Right cardiac atrium (tissue), 5 donors: Measurements from ENCODE around the gene DTNB. TPM values are rescaled to one million over a fixed set of nuclear protein-coding genes. Genes with fewer than 3 reads are reported as not detected.

Experiments used
- ATAC-seq, 2 donors: fragments of 200-7000 bp; cut with Tn5 transposase; one replicate each; pipeline versions ENCODE4 v1.8.0 to v1.9.1; 2020; ENCODE audit warnings: moderate library complexity in 2 of 2, mild to moderate bottlenecking in 1 of 2
- DNase-seq, 3 donors: peaks; one replicate each; pipeline ENCODE4 v3.0.0-alpha.2; 2020
- H3K27ac ChIP-seq: one replicate; pipeline ENCODE4 v1.5.1; 2013; ENCODE audit warnings: mild to moderate bottlenecking, low read length, control low read depth, moderate library complexity
- H3K27me3 ChIP-seq: one replicate; pipeline ENCODE4 v1.6.1; 2013; ENCODE audit not compliant: control insufficient read depth, insufficient read depth
- H3K4me1 ChIP-seq: one replicate; pipeline ENCODE4 v1.6.1; 2013; ENCODE audit warnings: low read length; ENCODE audit not compliant: control insufficient read depth, insufficient read depth
- H3K4me3 ChIP-seq: one replicate; pipeline ENCODE4 v1.5.1; 2013; ENCODE audit warnings: low read length, control low read depth
- H3K9me3 ChIP-seq: one replicate; pipeline ENCODE4 v1.6.1; 2013; ENCODE audit warnings: low read length; ENCODE audit not compliant: control insufficient read depth
- WGBS: extraction: QIAGEN DNeasy Blood & Tissue Kit; methylation state at CpG from one replicate; pipeline ENCODE4 v1.1.7; 2013; 5-methylcytosine and 5-hydroxymethylcytosine counted together
- intact Hi-C, 4 donors: fragments of 100-400 bp; cut with DNase I; formaldehyde crosslinking; loops; one replicate each; pipeline versions ENCODE4 v1.11.0 to v1.14.0; 2022 to 2023
- polyA plus RNA-seq: library from polyadenylated mRNA; stranded (reverse); fragments of 200-250 nt; gene quantifications from one replicate; pipeline ENCODE4 v1.2.3, GENCODE V29; 2013
- total RNA-seq, 4 donors: library from RNA; stranded (reverse); fragmentation: NEBNext Ultra II Directional; extraction: Animal tissue kit (Norgen Biotek cat#: 25700); gene quantifications; one replicate each; pipeline ENCODE4 v1.2.1, GENCODE V29; 2021
- donor health status: healthy with polysubstance abuse.
- donor health status: DM: no; HTN: yes; CAD: no.
- donor health status: DM: no; HTN: no; CAD: no.
- donor health status: DM: no; HTN: yes; CAD: no; lungs with severe emphysema.
- donor health status: DM: yes; HTN: yes; CAD: no.

DTNB gene
- total and polyA plus RNA-seq, 5 donors = 3.6 to 8.1 (median 6.0) TPM

- Histone ChIP-seq H3K27ac (no peak overlapping the region), H3K9me3 (no peaks in the 10 kb centered on the region), H3K4me3 (no peak overlapping the region), H3K4me1 (no peaks in the 10 kb centered on the region), H3K27me3 (no peaks in the 10 kb centered on the region)
- 78% methylated on average over 7 of the region's 7 CpGs for WGBS
- DNase-seq = no peak
- ATAC-seq = no peak
- intact Hi-C loops = no loop called here
These were observed 326.1 kb downstream of the DTNB start for GRCh38 chr2:25347205-25347815.

- DNase-seq (no peak), ATAC-seq (no peak)
- WGBS = 77% methylated on average over 21 of the region's 21 CpGs
- H3K4me1 ChIP-seq = peaks cover 5% of the 10 kb centered on the region
- no peaks in the 10 kb centered on the region for H3K27me3 ChIP-seq
- no peaks in the 10 kb centered on the region for H3K9me3 ChIP-seq
- H3K4me3 ChIP-seq = no peak overlapping the region
- intact Hi-C loops = loop anchor here in 1 of 4 donors (2.0 kb wide), 1 partner anchor 31 kb away; no protein-coding TSS in a partner anchor
- H3K27ac ChIP-seq = no peak overlapping the region
These were observed 330.1 kb downstream of the DTNB start for GRCh38 chr2:25343187-25343825.

DNA sequence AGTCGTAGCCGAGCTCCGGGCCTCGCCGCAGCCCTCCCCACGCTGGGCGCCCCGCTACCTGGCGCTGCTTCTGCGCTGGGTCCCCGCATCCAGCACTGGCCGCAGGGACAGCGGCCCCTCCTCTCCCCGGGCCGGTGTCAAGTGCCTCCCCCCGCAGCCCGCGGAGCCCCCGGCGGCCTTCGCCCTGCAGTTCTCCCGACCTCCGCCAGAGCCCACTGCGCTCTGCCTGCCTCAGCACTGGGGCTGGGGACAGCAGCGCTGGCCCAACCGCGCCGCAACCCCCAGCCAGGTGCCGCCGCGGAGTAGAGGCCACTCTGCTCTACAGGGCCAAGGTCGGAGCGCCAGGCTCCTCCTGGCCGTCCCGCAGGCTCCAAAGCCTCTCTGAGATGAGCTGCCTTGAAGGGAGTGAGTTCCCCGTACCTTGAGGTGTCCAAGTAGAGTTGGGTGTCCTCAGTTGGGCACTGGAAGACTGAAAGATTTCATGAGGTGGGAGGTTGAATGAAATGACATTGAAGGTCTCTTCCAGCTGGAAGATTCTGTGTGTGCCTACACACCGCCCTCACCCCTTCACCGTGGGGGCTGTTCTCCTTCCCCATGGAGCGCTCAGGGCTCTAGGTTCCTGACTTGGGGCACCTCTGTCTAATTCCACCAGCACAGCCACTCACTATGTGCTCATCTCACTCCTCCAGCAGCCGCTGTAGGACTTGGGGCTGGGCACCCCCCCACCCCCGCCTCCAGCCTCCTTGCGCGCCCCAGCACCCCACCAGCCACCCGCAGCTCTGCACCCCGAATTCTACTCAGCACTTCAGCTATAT lies 330.8 kb downstream of the DTNB start:
- Histone ChIP-seq H3K4me1 (peaks cover 5% of the 10 kb centered on the region), H3K9me3 (no peaks in the 10 kb centered on the region), H3K4me3 (peak overlapping the region; percentile 98), H3K27me3 (no peaks in the 10 kb centered on the region), H3K27ac (peak overlapping the region; percentile 39)
- WGBS = 19% methylated on average over 45 of the region's 45 CpGs
- intact Hi-C loops = loop anchor here in 1 of 4 donors (2.0 kb wide), 1 partner anchor 32 kb away; no protein-coding TSS in a partner anchor
- peak; percentile 85 to 94 (median 92) for DNase-seq
- ATAC-seq = peak; percentile 88 to 91

DNA sequence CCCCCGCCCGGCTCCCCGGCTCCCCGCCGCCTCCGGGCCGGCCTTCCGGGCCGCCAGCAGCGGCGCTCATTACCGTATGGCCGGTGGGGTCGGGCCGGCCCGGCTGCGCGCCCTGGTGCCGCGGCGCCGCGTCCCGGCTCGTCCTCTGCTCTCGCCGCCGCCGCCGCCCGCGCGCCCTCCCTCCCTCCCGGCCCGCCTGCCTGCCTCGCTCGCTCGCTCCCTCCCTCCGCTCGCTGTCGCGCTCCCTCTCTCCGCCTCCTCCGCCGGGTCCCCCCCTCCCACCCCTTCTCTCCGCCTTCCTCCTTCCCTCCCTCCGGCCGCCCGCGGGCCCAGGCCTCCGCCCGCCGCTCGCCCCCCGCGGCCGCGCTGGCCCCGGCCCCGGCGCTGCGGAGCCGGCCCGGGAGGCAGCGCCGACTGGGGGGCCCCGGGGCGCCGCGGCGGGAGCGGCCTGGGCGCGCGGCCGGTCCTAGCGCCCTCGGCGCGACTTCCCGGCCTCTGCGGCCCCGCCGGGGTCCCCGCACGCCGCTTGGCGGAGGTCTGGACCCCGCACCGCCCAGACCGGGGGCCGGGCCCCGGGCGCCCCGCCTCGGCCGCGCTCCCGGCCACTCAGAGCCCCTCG lies 331.5 kb downstream of the DTNB start, which contains the start of gene DNMT3A:
Gene DNMT3A (minus strand): TSS at position 173 of the 619 bp plus-strand sequence. CDS start 27,941 bp downstream, outside the sequence.
- Histone ChIP-seq H3K27ac (peak within 1 kb of the TSS; percentile 39), H3K4me1 (peaks cover 6% of the 10 kb centered on the region), H3K4me3 (peak within 1 kb of the TSS; percentile 98), H3K27me3 (no peaks in the 10 kb centered on the region), H3K9me3 (no peaks in the 10 kb centered on the region)
- ATAC-seq = peak; percentile 15 to 39
- WGBS = under 1% methylated on average over 96 of the region's 100 CpGs
- intact Hi-C loops = loop anchor here in 1 of 4 donors (2.0 kb wide), 1 partner anchor 33 kb away; no protein-coding TSS in a partner anchor
- DNase-seq = peak; percentile 78 to 93 (median 92)

DNA sequence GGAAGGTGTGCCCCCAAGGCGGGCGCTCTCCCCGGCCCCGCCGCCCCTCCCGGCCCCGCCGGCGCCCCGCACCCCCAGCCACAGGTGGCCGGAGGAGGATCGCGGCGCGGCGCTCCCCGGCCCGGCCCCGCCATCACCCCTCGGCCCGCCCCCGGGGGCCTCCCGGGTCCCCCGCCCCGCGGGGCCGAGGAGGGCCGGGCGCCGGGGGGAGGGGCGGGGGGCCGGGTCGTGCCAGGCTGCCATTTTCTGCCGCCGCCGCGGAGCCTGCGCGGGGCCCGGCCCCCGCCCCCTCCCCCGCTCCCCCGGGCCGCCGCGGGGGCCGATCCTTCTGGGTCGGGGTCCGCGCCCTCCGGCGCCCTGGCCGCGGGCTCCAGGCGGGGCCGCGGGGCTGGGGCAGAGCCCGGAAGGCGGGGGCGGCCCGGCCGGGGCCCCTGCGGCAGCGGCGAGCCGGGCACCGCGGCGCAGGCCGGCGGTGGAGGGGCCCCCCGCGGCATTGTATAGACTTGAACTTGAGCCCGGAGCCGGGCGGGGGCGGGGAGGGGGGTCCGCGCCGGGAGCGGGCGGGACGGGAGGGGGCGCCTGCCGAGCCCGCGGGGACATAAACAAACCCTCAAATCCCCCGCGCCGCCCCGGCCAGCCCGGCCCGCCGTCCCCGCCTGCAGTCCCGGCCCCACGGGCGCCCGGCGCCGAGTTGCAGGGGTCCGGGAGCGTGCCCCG lies 332.2 kb downstream of the DTNB start:
- peaks cover 10% of the 10 kb centered on the region for H3K4me1 ChIP-seq
- no peaks in the 10 kb centered on the region for H3K9me3 ChIP-seq
- ATAC-seq (no peak), DNase-seq (peak; percentile 42 to 84 (median 79))
- peak overlapping the region; percentile 21 for H3K27ac ChIP-seq
- intact Hi-C loops = no loop called here
- no peaks in the 10 kb centered on the region for H3K27me3 ChIP-seq
- peak overlapping the region; percentile 98 for H3K4me3 ChIP-seq
- under 1% methylated on average over 100 of the region's 104 CpGs for WGBS

GRCh38 chr2:25340181-25340921 lies 333.0 kb downstream of the DTNB start:
- DNase-seq (peak; percentile 64 to 90 (median 83)), ATAC-seq (peak; percentile 11 to 31)
- H3K27me3 ChIP-seq = no peaks in the 10 kb centered on the region
- peaks cover 10% of the 10 kb centered on the region for H3K4me1 ChIP-seq
- intact Hi-C loops = no loop called here
- 4% methylated on average over 73 of the region's 73 CpGs for WGBS
- H3K9me3 ChIP-seq = no peaks in the 10 kb centered on the region
- H3K4me3 ChIP-seq = peak overlapping the region; percentile 98
- peak overlapping the region; percentile 69 for H3K27ac ChIP-seq

- DNase-seq (peak in 2 of 3 donors; percentile 77 to 80), ATAC-seq (peak; percentile 8 to 12)
- 55% methylated on average over 18 of the region's 18 CpGs for whole genome bisulfite sequencing
- intact Hi-C loops = loop anchor here in 1 of 4 donors (10.0 kb wide), 1 partner anchor 65 kb away; no protein-coding TSS in a partner anchor
- no peaks in the 10 kb centered on the region for H3K27me3 ChIP-seq
- H3K4me3 ChIP-seq = peak overlapping the region; percentile 98
- no peaks in the 10 kb centered on the region for H3K9me3 ChIP-seq
- peak overlapping the region; percentile 69 for H3K27ac ChIP-seq
- peaks cover 10% of the 10 kb centered on the region for H3K4me1 ChIP-seq
These were observed 333.6 kb downstream of the DTNB start for GRCh38 chr2:25339791-25340180.

DNA sequence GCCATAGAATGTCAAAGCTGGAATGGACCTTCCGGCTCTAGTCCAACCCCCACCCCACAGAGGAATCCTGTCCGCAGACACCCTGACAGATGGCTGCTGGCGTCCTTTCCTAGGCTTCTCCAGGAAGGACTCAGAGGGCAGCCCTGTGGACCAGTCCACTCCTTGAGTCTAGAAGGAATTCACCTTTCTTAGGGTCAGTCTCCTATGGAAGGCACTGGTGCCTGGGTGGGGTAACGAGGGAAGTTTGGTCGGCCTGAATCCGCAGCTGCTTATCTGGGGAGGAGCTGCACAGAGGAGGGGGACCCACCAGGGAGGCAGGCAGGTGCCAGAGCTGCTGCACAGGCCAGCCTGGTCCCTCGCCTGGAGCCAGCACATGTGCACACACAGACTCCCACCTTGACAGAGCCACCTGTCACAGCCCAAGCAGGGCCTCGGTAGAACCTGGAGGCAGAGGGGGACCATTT lies 334.1 kb downstream of the DTNB start:
- 33% methylated on average over 8 of the region's 8 CpGs for WGBS
- ATAC-seq = peak; percentile 12 to 13
- Histone ChIP-seq H3K9me3 (no peaks in the 10 kb centered on the region), H3K27ac (peak overlapping the region; percentile 16), H3K4me1 (peaks cover 10% of the 10 kb centered on the region), H3K27me3 (no peaks in the 10 kb centered on the region), H3K4me3 (no peak overlapping the region)
- intact Hi-C loops = loop anchor here in 1 of 4 donors (10.0 kb wide), 1 partner anchor 64 kb away; no protein-coding TSS in a partner anchor
- DNase-seq = peak in 1 of 3 donors; percentile 76

GRCh38 chr2:25338401-25338800 lies 335.0 kb downstream of the DTNB start:
- Histone ChIP-seq H3K4me1 (peaks cover 10% of the 10 kb centered on the region), H3K27me3 (no peaks in the 10 kb centered on the region), H3K27ac (no peak overlapping the region), H3K4me3 (no peak overlapping the region), H3K9me3 (no peaks in the 10 kb centered on the region)
- WGBS = 75% methylated on average over 13 of the region's 13 CpGs
- intact Hi-C loops = loop anchor here in 1 of 4 donors (10.0 kb wide), 1 partner anchor 64 kb away; no protein-coding TSS in a partner anchor
- DNase-seq = no peak
- ATAC-seq = no peak
